HG02798 (cell line): ENCODE results near the gene PHC2.

Experiments
- ATAC-seq: cut with Tn5 transposase; IDR thresholded peaks from one replicate; pipeline ENCODE4 v1.9.1; 2021; ENCODE audit warnings: mild to moderate bottlenecking; ENCODE audit not compliant: unreplicated experiment, poor library complexity

PHC2 gene

GRCh38 chr1:33454646-33455282 is 23.9 kb upstream of the PHC2 start:
- no peak for ATAC-seq

DNA sequence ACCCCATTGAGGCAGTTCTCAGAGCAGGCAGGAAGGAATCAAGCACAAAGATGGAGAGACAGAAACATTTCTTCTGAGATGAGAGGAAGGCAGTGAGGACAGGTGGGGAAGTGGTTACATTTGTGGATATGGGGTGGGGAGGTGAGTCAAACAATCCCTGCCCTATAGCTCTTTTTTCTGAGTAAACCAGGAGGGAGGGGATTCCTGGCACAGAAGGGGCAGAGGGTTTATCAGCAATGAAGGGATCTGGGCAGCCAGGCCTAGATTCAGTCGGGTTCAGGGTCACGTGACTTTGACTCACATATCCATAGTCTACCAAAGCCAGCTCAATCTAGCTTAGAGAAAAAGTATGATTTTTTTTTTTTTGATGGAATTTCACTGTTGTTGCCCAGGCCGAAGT is 15.7 kb upstream of the PHC2 start:
- ATAC-seq = no peak

- no peak for ATAC-seq
Observed at GRCh38 chr1:33445108-33445507, 14.2 kb upstream of the PHC2 start.

DNA sequence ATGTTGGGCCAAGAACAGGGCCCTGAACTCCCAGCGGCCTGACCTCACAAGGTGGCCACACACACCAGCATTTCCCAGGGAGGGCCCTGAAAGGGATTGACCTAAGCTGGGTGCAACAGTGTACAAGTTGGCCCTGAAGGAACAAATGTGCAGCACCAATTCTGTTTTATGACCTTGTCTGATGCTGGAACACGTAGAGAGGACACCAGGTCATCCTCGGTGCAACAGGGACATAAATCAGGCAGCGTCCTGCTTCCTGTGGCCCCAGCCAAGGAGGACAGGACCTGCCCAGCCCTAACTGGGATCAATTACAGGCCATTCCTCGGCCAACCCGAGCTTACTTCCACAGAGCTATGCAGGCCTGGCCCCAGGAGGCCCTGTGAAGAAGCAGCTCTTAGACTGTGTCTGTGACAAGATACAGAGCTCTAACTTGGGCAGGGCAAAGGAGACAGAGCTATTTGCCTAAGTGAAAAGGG is 12.8 kb upstream of the PHC2 start:
- no peak for ATAC-seq

DNA sequence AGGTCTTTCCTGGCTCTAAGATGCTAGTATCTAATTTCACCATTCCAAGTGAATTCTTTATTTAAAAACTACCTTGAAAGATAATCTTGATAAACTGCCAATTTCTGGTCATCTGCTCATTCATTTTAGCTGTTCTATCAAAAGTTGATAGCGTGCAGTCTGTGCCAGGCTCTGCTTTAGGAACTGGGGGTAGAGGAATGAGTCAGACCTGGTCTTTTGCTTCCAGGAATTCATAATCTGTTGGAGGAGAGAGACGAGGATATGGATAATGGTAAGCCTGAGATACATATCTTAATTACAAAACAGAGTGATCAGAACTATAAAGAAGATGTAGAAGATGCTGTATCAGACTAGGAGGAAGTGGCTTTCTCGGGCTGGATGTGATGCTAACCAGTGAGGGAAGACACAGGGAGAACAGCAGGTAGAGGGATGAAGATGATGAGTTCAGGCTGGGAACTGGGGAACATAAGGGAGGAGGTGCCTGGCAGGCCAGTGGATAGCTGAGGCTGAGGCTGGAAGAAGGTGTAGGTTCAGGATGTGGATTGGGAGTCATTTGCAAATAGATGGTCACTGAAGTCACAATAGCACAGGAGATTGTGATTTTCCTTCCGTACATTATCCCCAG is 12.3 kb upstream of the PHC2 start:
- ATAC-seq = no peak

DNA sequence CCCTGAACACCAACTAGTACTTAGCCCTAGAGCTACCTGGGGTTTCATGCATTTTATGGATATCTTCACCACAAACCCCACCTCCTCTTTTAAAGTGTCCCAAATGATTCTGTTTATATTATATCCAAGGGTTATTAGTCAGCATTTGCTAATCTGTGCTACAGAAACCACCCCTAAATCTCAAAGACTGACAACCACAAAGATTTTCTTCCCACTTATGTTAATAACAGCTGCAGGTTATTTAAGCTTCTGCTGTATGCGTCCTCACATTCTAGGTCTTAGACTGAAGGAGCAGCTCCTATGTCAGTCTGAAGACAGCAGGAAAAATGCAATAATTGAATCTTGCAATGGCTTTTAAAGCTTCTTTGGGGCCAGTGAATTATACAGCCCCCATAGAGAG is 11.2 kb upstream of the PHC2 start:
- no peak for ATAC-seq

DNA sequence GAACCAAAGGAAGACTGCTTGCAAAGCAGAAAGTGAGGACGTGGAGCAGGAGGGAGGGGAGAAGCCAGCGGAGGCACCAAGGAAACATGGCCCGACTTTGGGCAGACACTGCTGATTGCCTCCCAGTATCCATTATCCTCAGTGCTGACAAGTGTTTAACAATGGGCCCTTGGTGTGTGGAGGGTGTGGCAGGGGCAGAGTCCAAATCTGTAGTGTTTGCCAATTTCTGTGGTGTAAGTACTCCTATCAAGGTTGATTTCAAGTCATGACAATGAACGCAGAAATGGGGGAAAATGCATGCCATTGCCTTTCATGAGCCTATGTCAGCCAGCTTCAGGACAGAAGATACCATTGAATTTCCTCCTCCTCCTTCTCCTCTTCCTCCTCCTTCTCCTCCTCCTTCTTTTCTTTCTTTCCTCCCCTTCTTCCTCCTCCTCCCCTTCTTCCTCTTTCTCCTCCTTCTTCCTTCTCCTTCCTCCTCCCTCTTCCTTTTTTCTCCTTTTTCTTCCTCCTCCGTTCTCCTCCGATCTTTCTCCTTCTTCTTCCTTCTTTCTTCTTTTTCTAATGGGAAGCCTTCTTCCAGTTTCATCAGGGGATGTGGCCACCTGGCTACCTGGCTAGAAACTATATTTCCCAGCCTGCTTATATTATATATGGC is 10.3 kb upstream of the PHC2 start:
- ATAC-seq = no peak

GRCh38 chr1:33439662-33440061 is 8.8 kb upstream of the PHC2 start:
- no peak for ATAC-seq

GRCh38 chr1:33438364-33439160 is 7.7 kb upstream of the PHC2 start:
- no peak for ATAC-seq

- no peak for ATAC-seq
Observed at GRCh38 chr1:33436557-33437285, 5.8 kb upstream of the PHC2 start.

GRCh38 chr1:33435096-33435820 is 4.4 kb upstream of the PHC2 start:
- ATAC-seq = no peak

- ATAC-seq = no peak
Observed at GRCh38 chr1:33434363-33434750, 3.5 kb upstream of the PHC2 start.

DNA sequence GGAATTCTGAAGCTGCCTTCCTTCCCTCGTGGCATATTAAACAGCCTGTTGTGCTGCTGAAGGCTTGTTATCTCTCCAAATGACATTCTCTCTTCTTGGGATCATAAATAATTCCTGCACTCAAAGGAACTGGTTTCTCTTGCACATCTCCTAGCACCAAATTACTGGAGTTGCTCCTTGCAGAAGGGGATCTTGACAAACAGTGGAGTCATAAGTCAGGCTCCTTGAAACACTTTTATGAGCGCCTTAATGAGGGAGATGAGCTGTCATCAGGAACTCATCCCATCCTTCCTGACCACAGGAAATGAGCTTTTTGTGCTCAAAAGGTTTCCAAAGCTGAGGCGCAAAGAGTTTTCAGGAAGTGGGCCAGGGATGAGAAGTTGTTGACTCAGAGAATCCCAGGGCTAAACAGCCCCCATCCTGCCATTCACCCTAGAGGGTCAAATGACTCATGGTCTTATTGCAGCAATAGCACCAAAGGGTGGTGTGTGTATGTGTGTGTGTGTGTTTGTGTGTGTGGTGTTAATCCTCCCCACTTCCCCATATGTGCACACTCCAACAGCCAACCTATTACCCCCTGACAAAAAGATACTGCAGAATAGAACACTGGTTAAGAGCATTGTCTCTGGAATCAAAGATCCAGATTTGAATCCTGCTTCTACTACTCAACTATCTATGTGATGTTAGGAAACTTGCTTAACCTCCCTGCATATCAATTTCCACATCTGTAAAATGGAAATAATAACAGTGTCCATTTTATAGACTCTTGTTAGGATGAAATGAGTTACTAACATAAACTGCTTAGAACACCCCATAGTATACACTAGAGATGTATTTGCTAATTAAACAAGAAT is 2.8 kb upstream of the PHC2 start:
- no peak for ATAC-seq

DNA sequence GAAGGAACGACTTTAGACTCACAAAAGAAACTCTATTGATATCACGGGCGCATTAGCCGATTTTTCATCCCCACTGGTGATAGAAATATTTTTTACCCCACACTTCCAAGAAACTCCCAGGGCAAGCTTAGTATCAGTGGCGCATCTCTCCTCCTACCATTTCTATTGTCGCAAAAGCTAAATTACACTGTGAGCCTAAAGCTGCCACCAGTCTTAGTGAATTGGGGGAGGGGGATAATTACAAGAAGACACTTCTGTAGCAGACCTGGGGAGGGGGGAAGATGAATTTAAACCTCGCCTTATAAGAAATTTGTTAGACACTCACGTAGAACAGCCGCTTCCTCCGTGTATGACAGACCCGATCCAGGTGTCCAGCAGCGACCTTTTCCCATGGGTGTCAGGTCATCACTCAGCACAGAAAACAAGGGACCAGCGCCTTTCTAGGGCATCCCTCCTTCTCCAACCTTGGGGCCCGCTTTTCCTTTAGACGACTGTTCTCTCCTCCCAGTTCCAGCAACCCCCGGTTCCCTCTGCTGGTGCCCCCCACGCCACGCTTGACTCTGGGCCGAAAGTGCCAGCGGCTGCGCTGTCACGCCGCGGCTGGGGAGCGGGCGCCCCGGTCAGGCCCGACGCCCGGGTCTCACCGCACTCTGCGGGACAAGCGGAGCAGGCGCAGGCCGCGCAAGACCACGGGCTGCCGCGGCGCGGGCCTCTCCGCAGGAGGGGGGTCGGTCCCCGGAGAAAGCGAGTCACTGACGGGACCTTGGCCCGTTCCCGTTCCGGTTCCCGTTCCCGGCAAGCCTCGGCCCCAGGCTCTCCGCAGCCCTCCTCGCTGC is 821 bp downstream of the PHC2 start:
- no peak for ATAC-seq

DNA sequence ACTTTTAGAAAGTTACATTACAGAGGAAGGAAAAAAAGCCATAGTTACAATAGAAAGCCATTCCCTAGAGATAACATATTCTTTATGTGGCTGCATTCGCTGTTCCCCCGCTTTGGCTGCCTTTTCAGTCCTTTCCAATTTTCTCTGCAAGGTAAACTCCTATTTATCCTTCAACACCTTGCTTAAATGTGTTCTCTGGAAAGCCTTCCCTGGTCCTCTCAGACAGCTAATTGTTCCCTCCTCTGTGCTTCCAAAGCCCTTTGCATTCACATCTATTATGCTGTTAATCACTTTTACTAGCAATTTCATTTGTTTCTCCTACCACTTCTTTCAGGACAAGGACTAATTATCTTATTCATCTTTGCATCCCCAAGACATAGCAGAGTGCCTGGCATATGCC is 1.6 kb downstream of the PHC2 start:
- no peak for ATAC-seq

DNA sequence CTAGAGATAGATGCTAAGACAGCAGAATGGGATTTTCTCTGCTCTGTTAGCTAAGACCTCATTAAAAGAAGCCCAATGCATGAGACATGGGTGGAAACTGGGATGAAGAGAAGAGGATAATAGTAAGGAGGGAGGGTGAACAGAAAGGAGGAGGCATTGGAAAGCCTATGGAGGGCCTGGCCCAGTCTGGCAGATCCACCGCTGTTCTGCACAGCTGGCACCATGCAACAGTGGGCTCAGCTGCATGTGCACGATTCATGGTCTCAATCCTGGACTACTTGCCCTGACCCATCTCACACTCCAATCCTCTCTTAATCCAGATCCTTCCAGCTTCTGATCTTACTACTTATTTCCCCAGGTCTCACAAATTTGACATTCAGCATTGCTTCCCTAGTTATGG is 2.2 kb downstream of the PHC2 start:
- ATAC-seq = no peak

DNA sequence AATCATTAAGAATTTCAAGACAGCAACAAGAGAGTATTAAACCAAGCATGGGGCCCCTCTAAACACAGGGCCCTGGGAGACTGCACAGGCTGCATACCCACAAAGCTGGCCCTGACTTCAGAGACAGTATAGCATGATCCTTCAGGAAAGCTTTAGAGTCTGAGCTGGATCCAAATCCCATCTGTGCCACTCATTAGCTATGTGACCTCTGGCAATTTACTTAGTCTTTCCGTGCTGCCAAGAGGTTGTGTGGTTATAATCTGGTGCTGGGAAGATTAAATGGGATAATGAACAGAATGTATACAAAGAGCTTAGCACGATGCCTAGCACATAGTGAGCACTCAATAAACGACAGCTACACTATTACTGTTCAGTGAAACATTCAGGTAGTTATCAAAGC is 4.0 kb downstream of the PHC2 start:
- no peak for ATAC-seq

- no peak for ATAC-seq
Observed at GRCh38 chr1:33425900-33426299, 5.0 kb downstream of the PHC2 start.
